ENCODE data around the gene IL22RA1. TPM values are rescaled to one million over a fixed set of nuclear protein-coding genes. Genes with fewer than 3 reads are reported as not detected.

IL22RA1 gene
- total RNA-seq, 2 donors from 2014 or later, result 26.6 to 40.0 TPM

DNA sequence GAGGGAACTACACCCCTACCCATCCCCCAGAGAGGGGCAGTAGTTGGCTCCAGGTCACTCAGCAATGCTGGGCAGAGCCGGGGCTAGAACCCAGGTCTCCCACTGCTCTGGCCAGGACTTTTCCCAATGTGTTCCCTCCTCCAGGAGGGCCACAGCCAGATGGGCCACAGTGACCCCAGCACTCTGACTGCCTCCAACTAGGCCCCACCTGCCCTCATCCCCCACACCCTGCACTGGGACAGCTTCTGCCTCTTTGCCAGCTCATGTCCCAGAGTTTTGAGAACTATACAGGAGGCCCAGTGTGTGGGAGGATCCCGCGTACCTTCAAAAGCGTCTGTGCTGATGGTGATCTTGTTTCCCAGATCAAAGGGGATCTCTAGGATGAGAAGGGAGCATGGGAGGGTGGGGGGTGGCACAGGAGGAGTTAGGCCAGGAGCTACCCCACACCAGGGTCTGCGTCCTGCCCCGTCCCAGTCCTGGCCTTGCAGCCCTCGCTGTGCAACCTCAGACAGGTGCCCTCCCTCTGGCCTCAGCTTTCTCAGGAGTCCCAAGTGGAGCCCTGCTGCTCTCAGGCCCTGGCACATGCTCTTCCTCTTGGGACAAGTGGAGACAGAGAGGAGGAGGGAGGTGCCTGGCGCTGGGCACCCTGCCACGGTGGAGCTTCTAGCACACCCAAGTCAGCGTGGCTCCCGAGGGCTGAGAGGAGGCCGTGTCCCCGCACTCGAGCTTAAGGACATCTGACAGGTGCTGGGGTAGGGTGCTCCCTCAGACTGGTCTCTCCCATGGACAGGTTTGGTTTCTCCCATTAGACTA lies 53.0 kb downstream of the IL22RA1 start:
- DNase-seq, result no peak
- intact Hi-C loops (cut with DNase I, micrococcal nuclease), result no loop called here
- ATAC-seq, result no peak

DNA sequence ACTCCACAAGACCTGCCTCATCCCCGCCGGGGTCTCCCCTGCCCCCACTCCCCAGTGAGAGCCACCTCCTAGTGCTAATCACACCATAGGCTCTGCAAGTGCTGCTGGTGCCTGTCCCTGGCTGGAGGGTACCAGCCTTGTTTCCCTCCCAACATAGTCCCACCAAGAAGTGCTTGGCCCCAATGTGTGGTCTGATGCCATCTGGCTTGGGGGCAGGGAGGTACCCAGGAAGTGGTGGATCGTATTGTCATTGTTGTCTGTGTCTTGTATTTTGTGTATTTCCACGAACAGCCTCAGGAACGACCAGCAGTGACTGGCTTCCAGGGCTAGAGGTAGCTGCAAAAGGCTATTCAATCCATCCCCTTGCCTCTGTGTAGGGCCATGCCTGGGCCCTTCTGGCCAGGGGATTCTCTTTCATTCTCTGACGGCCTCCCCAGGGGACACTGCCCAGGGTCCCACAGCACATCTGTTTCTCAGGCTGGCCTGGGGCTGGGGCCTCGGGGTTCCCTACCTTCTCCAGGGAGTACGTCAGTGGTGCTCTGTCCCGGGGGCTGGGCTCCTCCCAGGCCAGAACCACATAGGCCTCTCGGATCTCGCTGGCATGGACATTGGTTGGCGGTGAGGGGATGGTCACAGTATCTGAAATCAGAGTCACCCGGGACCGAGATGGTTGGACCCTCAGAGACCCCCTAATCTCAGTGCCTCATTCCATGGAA lies 53.8 kb downstream of the IL22RA1 start:
- ATAC-seq (no peak), DNase-seq (no peak)
- intact Hi-C loops (cut with DNase I, micrococcal nuclease), result no loop called here

DNA sequence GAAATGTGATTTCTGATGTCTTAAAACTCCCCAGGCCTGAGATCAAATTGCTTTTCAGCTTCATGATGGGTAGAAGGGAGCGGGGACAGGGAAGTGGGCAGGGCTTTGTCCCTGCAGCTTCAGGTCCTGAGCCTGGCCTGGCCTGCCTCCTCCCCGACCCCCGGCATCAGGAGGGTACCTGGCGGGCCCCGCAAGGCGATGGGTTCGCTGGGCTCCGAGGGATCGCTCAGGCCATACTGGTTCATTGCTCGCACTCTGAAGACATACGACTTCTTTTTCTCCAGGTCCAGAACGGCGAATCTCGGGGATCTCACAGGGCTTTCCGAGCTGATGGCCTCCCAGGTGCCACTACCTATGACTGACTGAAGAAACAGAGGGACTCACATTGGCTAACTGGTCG lies 56.5 kb downstream of the IL22RA1 start:
- DNase-seq, result no peak
- intact Hi-C loops (cut with DNase I, micrococcal nuclease), result no loop called here
- no peak for ATAC-seq

DNA sequence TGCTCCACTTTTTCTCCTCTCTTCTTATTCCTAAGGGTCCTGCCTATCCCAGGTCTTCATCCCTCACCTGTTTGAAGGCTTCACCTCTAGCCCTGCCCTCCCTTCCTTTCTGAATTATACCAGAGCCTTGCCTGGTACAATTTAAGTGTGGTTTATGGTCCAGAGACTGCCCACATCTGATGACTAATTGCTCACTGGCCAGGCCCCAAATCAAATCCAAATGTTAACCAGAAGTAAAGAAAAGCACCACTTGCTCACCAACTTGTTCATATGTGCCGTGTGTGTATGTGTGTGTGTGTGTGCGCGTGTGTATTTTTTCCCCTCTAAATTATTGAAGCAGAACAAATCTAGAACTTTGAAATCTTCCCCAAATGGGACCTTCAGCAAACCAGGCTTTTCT lies 57.4 kb downstream of the IL22RA1 start:
- ATAC-seq (no peak), DNase-seq (no peak)
- intact Hi-C loops (cut with DNase I, micrococcal nuclease), result no loop called here

DNA sequence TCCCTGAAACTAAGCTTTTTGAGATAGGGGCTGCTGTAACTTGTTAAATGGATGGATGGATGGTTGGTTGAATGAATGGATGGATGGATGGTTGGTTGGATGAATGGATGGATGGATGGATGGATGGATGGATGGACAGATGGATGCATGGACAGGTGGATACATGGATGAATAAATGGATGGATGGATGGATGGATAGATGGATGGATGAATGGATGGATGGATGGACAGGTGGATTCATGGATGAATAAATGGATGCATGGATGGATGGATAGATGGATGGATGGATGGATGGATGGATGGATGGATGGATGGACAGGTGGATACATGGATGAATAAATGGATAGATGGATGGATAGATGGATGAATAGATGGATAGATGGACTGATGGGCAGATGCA lies 57.9 kb downstream of the IL22RA1 start:
- intact Hi-C loops (cut with DNase I, micrococcal nuclease), result no loop called here
- no peak for ATAC-seq
- DNase-seq, result no peak

DNA sequence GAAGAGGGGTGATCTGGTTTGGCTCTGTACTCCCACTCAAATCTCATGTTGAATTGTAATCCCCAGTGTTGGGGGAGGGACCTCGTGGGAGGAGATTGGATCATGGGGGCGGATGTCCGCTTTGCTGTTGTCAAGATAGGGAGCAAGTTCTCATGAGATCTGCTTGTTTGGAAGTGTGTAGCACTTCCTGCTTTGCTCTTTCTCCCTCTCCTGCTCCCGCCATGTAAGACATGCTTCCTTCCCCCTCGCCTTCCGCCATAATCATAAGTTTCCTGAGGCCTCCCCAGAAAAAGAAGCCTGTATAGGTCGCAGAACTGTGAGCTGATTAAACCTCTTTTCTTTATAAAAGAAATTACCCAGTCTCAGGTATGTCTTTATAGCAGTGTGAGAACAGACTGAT lies 58.9 kb downstream of the IL22RA1 start:
- intact Hi-C loops (cut with DNase I, micrococcal nuclease), result no loop called here
- no peak for ATAC-seq
- no peak for DNase-seq

DNA sequence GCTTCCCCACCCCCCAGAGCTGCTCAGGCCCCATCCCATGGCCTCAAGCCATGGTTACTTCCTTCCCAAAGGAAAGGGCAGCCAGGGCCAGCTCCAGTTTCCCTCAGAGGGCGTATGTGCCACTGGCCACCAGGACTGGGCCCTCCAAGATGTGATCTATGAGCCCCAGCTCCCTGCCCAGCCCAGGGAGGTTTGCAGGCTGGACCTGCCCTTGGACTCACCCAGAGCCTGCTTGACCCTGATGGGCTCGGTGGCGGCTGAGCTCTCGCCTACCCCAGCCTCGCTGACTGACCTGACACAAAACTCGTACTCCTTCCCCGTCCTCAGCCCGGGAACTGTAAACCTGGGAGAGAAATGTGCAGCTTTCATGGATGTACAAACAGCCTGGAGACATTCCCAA lies 60.6 kb downstream of the IL22RA1 start:
- no peak for DNase-seq
- intact Hi-C loops (cut with DNase I, micrococcal nuclease), result no loop called here
- ATAC-seq, result no peak

DNA sequence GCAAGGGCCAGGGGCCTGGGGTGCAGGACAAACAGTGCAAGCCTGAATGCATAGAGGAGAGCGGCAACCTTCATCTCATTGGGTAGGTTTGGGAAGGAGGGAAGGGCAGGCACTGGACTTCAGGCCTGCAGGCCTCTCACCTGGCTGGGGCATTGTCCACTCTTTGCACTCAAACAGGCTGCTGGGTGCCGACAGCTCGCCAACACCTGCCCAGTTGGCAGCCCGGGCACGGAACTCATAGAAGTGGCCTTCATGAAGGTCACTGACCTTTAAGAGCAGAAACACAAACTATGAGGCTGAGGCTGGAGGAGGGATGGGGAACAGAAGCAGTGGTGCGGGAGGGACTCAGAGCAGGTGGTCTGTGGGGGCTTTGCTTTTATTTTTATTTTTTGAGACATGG lies 61.8 kb downstream of the IL22RA1 start:
- intact Hi-C loops (cut with DNase I, micrococcal nuclease), result no loop called here
- ATAC-seq (no peak), DNase-seq (no peak)

DNA sequence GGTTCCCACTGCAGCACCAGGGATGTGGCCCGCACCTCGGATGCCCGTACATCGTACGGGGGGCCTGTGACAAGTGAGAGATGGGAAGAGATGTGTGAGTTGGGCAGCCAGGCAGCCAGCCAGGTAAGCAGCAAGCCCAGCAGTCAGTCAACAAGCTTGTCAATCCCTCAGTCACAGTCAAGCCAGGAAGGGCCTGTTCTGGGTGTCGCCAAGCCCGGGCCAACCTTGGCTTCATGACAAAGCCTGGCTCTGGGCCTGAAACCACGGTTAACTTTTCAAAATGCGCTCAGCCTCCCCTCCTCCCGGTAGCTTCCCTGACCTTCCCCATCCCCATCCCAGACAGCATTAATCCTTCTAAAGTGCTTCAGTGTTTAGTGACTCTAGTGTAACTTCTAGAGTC lies 62.8 kb downstream of the IL22RA1 start:
- intact Hi-C loops (cut with DNase I, micrococcal nuclease), result no loop called here
- no peak for ATAC-seq
- no peak for DNase-seq

DNA sequence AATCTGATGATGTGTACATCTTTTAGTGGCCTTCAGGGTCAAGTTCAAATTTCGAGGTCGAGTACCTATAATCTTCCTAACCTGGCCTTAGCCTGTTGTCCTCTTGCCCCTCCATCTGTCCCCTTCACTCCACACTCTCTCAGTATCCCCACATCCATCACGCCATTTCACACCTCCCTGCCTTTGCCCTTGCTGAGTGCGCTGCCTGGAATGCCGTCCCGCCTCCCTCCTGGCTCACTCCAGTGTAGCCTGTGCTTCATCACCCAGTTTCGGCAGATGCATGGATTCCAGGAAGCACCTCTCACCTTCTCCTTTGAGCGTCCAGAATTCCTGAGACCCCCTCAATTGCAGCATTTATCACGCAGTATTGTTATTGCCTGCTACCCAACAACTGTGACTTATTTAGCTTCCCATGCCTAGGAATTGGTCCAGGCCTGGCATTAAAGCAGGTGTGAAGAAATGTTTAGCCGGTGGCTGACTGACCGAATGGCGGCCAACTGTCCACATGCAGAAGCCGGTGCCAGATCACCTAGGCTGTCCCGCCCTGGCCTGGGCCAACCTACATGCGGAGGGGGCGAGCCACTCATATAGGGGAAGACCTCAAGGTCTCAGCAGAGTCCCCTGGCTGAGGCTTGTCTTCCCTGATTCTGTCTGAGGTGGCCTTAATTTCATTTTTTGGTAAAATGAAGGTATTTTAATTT lies 65.5 kb downstream of the IL22RA1 start:
- intact Hi-C loops (cut with DNase I, micrococcal nuclease), result no loop called here
- DNase-seq, result no peak

DNA sequence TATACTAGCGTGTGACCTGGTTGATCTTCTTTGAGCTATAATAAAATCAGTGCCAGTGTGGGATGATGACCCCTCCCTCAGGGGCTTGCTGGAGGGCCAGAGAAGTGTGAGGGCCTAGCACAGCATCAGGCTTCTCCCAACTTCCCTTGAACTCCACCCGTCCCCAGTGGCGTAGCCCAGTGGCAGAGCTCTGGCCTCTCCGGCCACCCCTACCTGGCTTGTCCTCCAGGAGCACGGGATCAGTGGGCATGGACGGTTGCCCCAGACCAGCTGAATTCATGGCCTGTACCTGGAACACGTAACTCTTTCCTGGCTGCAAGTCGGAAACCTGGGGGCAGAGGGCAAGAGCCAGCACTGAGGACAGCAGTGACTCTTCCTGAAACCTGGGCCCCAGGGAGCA lies 67.0 kb downstream of the IL22RA1 start:
- ATAC-seq, result no peak
- no peak for DNase-seq
- intact Hi-C loops (cut with DNase I, micrococcal nuclease), result no loop called here

More for the DNA sequence above, 65.5 kb downstream of the IL22RA1 start:
- ATAC-seq, result no peak

DNA sequence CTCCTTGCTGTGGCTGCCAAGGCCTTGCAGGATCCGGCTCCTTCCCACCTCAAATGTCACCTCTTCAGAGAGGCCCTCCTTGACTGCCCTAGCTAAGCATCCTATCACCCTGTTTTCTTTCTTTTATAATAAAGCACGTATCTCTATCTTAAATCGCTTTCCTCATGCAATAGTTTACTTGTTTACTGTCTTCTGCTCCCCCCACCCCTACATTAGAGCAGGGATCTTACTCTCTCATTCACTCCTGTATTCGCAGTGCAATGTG lies 67.4 kb downstream of the IL22RA1 start:
- DNase-seq (no peak), ATAC-seq (no peak)
- intact Hi-C loops (cut with DNase I, micrococcal nuclease), result no loop called here

DNA sequence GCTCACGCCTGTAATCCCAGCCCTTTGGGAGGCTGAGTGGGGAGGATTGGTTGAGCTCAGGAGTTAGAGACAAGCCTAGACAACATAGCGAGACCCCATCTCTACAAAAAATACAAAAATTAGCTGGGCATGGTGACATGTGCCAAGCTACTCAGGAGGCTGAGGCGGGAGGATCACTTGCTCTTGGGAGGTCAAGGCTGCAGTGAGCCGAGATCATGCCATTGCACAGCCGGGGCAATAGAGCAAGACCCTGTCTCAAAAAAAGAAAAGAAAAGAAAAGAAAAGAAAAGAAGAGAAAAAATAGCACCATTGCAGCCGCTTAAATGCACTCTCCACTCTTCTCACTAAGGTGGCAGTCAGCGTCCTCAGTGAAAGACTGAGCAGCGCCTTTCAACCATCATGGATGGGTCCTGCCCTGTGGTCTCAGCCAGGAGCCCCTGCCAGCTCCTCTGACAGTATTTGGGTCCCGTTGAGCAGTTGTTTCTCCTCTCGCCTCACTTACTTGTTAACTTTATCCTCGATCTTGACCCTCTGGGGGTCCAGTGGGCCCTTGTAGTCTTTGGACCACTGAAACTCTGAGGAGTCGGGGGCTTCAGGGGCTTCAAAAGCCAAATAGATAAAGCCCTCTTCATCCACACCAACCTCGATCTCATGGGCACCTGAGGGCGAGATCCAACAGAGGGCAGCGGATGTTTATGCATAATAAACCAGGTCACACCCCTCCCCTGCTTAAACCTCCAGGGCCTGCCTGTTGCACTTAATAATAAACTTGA lies 67.9 kb downstream of the IL22RA1 start:
- DNase-seq, result no peak
- ATAC-seq, result peak; percentile 45
- intact Hi-C loops (cut with DNase I, micrococcal nuclease), result no loop called here

DNA sequence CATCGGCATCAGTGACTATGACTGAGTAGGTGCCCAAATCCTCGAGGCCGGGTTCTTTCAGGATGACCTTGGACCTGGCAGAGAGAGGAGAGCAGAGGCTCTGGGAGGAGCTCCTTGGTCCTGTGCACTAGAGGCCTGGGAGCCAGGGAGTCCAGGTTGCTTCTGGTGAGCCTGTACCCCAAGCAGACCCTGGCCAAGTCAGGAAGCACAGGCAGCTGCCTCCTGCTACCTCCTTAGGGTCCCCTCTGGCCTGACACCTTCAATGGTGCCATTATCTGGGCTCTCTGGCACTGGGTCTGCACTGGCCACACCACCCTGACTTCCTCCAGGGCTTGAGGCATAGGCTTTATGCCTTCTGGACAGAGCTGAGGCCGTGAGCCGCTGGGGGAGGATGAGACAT lies 68.7 kb downstream of the IL22RA1 start:
- DNase-seq, result no peak
- intact Hi-C loops (cut with DNase I, micrococcal nuclease), result no loop called here
- no peak for ATAC-seq

DNA sequence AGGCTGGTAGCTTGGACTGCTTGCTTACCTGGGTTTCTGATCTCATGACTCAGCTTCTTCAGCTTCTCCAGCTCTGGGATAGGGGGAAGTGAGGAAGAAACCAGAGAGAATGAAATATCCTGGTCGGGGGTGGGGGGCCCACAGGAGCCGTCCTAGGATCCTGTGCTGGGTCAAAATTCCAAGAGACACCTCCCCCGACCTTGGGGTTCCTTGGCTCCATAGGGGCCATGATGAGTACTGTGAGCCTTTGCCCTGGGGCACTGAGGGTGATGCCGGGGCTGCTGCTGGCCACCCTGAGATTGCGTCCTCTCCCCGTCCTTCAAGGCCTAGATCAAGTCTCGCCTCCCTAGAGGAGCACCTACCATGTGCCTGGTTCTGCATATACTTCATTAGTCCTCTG lies 71.0 kb downstream of the IL22RA1 start:
- no peak for ATAC-seq
- intact Hi-C loops (cut with DNase I, micrococcal nuclease), result no loop called here
- no peak for DNase-seq

DNA sequence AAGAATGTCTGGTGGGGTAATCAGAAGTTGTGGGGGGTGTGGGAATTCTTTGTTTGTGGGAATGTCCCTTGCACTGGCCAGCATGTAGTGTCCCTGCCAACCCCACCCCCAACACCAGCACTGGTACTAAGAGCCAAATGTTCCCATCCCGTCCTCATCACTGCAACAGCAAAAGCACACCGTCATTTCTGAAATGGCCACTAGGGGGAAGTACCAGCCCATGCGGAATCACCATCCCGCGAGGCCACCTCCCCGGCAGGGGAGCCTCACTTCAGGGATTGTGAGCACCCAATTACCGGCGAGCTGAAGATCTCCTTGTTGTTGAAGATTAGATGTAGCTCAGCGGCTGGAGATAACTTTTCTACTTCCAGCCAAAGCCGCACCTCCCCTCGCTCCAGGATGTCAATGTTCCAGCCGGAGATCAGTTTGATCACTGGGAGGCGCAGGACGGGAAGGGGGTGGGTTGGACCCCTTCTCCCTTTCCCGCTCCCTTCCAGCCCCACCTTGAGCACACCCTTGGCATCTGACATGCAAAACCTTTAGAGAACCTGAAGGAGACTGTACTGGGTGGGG lies 72.0 kb downstream of the IL22RA1 start:
- DNase-seq (peak; percentile 70 to 82), ATAC-seq (peak; percentile 96)
- intact Hi-C loops (cut with DNase I, micrococcal nuclease), result no loop called here

DNA sequence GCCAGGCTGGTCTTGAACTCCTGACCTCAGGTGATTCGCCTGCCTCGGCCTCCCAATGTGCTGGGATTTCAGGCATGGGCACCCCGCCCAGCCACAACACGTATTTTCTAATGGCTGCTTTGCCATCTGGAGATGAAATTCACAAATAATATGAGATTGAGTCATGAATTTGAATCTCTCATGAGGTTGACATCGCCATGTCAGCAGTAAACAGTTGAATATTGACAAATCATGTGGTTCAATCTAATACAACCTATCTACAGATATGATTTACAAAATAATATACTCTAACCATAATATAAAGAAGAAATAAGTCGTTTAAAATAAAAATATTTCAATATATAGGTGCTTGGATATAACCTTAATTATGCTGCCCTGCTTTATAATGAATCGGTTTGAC lies 73.1 kb downstream of the IL22RA1 start:
- no peak for DNase-seq
- ATAC-seq, result no peak
- intact Hi-C loops (cut with DNase I, micrococcal nuclease), result no loop called here

Measured in left colon (tissue), 2 donors.